ENCODE data around the gene CCDC50.

The CCDC50 gene

GRCh38 chr3:191328962-191329653 is at the start of gene CCDC50:
CCDC50 (plus strand) TSS chr3:191329394; CDS start chr3:191329675, 281 bp downstream.
- DNase-seq = peak; percentile 89

- DNase-seq = no peak
These were observed 49.1 kb upstream of the CCDC50 start for GRCh38 chr3:191280111-191280510.

- DNase-seq = no peak
These were observed 48.3 kb upstream of the CCDC50 start for GRCh38 chr3:191280882-191281281.

GRCh38 chr3:191282251-191283185 is 46.7 kb upstream of the CCDC50 start:
- no peak for DNase-seq

GRCh38 chr3:191283400-191283799 is 45.8 kb upstream of the CCDC50 start:
- DNase-seq = no peak

- no peak for DNase-seq
These were observed 38.7 kb upstream of the CCDC50 start for GRCh38 chr3:191290311-191291025.

GRCh38 chr3:191292243-191293015 is 36.8 kb upstream of the CCDC50 start:
- DNase-seq = no peak

- no peak for DNase-seq
These were observed 34.9 kb upstream of the CCDC50 start for GRCh38 chr3:191294291-191294690.

GRCh38 chr3:191296041-191296541 is 33.1 kb upstream of the CCDC50 start:
- no peak for DNase-seq

- DNase-seq = no peak
These were observed 30.3 kb upstream of the CCDC50 start for GRCh38 chr3:191298846-191299245.

GRCh38 chr3:191300422-191300821 is 28.8 kb upstream of the CCDC50 start:
- DNase-seq = no peak

- DNase-seq = no peak
These were observed 28.2 kb upstream of the CCDC50 start for GRCh38 chr3:191301017-191301416.

GRCh38 chr3:191301782-191302411 is 27.3 kb upstream of the CCDC50 start:
- no peak for DNase-seq

- DNase-seq = no peak
These were observed 26.7 kb upstream of the CCDC50 start for GRCh38 chr3:191302451-191302850.

- no peak for DNase-seq
These were observed 25.6 kb upstream of the CCDC50 start for GRCh38 chr3:191303596-191303995.

GRCh38 chr3:191306428-191306827 is 22.8 kb upstream of the CCDC50 start:
- DNase-seq = no peak

GRCh38 chr3:191307341-191307740 is 21.9 kb upstream of the CCDC50 start:
- no peak for DNase-seq

GRCh38 chr3:191313296-191313695 is 15.9 kb upstream of the CCDC50 start:
- DNase-seq = no peak

- no peak for DNase-seq
These were observed 15.0 kb upstream of the CCDC50 start for GRCh38 chr3:191314109-191314728.

GRCh38 chr3:191316876-191317603 is 12.2 kb upstream of the CCDC50 start:
- DNase-seq = no peak

- no peak for DNase-seq
These were observed 8.9 kb upstream of the CCDC50 start for GRCh38 chr3:191320316-191320715.
